NCI-H128 (cell line): ENCODE data around the gene AVPR2.

Experiments used
- DNase-seq: peaks from one replicate; lab custom pipeline; 2025; ENCODE audit not compliant: unreplicated experiment; lab: John Stamatoyannopoulos, UW

Gene AVPR2

DNA sequence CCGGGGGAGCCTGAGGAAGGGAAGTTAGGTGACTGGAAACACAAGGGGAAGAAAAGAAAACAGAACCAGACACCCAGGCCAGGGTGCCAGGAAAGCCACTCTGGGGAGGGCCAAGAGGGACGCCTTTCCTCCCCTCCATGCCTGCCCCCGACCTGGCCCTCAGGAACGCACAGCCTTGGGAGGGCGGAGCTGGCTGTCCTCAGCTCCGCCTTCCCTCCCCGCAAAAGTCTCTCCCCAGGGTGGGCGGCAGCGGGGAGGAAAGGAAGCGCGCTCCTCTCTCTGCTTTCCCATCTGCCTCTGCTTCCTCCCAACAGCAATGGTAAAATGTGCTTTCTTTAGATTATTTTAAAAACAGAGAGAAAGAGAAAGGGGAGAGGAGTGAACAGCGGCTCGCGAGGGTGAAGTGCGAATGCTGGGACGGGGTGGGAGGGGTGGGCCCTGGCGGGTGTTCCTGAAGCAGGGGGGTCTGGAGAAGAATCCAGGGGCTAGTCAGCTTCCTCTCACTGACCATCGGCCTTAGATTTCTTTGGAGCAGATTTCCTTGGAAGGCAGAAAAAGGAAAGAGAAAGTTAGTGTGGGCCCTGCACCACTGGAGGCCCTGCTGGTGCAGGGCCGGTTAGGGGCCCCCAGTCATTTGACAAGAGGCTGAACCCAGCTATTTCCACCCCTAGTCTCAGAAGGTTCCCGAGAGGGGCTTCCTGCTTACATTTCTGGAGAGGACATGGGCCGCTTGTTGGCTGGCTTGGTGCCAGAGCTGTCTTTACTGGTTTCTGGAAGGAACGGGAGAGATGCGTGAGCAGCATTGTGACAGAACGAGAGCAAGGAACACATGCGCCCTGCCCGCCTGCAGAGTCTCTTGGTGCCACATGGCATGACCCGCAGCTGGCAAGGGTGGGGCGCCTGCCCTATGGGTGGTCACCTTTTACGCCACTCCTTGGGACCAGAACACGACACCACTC lies 44.7 kb downstream of the AVPR2 start:
- DNase-seq, result no peak

DNA sequence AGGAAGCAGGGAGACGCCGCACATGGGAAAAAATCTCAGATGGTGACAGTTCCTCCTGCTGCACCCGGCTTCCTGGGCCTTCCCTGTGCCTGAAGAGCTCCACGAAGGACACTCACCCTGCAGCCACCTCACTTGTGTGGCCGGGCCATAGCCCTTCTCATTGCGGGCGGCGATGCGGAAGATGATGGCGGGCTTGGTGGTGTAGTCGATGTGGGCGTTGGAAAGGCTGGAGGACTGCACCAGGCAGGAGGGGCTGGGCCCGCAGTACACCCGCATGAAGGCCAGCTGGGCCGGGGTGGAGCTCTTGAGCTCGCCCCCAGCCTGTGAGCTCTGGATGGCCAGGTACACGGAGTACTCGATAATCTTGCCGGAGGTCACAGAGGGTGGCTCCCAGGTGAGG lies 45.7 kb downstream of the AVPR2 start:
- DNase-seq, result no peak

DNA sequence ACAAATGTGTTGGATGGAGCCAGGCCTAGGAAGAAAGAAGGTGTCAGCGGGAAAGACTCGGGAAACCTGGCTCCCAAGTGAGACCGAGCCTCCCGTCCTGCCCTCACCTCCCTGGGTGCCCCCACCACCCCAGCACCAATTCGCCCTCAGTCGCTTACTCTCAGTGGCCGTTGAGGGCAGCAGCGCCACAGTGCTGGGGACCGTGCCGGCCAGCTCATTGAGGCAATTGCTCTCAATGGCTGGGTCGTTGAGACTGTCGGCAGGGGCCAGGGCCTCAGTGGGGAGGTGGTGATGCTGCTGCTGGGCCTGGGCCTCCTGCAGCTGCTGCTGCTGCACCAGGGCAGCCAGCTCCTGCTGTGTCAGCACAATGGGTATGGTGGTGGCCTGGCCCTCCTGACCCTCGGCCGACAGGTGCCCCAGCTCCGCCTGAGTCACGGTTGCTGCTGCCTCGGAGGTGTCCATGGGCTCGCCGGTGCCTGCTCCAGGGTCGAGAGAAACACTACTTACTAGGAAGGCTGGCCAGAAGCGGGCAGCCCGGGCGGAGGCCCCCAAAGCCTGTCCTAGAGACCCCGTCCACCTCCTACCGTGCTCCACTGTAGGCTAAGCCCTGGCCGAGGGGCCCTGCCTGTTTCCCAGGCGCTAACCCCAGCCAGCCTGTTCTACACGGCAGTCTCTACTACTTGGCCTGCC lies 47.4 kb downstream of the AVPR2 start:
- DNase-seq, result no peak

DNA sequence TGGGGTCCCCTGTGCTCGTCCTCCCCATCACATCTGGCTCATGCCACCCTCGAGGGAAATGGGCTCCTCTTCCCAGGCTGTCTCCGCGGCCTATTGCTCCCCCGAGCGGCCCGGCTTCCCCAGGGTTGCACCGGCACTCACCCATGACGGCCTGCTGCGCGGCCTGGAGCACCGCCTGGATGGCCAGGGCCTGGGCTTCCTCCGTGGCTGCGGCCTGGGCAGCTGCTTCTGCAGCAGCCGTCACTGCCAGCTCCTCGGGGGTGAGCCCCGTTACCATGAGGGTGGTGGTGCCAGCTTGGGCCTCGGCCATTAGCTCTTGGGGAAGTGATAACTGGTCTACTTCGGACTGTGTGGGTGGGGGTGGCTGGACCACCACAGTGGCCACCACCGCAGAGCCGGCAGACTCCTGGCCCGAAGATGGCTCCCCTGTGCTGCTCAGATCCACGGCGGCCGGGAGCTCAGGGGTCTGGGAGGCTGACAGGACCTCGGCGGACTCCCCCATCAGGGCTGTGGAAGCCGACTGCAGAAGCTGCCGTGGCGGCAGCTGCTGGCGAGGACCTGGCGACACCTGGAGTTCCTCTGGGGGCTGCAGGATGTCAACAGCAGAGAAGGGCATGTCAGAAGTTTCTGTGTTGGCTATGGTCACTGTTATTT lies 48.0 kb downstream of the AVPR2 start:
- DNase-seq, result no peak

DNA sequence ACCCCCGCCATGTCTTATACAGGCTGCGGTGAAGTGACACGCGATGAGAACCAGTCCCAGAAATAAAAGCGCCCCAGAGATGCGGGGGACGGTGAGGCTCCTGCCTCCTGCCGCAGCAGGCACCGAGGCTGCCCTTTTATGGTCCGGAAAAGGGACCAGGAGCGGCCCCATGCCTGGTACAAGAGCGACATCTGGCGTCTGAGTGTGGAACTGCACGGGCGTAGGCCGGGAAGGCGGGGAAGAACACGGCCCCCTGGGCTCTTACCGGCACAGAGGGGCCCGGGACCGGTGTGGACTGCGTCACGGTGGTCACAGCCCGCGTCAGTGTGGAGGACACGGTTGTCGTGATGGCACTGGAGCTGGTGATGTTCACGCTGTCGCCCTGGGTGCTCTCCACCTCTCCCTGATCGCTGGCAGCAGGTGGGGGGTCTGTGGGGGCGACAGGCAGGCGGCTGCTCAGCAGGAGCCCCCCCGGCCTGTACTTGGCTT lies 48.9 kb downstream of the AVPR2 start:
- DNase-seq, result peak; percentile 52

DNA sequence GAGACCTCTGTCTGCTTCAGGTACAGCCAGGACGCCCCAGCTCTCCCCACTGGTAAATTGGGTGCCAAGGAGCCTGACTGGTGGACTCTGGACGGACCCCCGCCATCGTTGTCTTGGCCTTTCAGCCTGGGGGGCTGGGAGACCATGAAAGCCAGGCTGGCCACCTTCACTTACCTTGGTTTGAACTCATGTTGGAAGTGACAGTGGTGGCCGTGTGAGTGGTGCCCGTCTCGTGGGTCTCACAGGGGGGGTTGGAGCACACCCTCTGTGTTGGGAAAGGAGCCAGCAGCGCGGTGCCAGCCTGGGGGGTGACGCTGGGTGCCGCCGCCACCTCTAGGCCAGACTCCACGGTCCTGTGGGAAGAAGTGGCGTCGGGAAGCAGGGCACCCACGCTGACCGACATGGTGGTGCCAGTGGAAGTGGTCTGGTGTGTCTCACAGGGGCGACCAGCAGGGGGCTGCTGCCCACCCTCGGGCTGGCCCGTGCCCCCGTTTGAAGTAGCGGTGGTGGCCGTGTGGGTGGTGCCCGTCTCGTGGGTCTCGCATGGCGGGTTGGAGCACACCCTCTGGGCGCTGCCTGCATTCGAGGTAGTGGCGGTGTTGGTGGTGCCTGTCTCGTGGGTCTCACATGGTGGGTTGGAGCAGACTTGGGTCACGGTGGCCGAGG lies 49.6 kb downstream of the AVPR2 start:
- no peak for DNase-seq

DNA sequence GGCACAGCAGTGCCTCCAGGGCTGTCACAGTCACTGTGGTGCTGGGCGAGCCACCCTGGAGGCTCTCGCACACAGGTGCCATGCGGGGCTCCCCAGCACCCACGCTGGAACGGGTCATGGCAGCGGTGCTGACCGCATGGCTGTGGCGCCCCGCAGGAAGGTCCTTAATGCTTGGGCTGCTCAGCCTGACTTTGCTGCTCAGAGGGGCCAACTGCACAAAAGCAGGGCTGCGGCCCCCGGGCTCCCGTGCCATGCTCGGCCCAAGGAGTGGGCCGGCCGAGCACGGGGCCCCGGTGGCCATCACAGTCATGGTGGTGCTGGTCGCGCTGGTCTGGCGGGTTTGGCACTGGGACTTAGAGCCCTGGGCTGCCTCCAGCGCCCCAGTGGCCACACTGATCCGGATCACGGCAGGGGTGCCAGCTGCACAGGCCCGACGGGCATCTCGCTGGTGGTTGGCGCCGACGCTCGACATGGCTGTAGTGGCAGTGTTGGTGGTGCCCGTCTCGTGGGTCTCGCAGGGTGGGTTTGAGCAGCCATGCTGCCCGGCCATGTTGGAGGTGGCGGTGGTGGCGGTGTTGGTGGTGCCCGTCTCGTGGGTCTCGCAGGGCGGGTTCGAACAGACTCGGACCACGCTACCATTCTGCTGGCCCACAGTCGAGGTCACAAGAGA lies 50.2 kb downstream of the AVPR2 start:
- DNase-seq, result no peak

DNA sequence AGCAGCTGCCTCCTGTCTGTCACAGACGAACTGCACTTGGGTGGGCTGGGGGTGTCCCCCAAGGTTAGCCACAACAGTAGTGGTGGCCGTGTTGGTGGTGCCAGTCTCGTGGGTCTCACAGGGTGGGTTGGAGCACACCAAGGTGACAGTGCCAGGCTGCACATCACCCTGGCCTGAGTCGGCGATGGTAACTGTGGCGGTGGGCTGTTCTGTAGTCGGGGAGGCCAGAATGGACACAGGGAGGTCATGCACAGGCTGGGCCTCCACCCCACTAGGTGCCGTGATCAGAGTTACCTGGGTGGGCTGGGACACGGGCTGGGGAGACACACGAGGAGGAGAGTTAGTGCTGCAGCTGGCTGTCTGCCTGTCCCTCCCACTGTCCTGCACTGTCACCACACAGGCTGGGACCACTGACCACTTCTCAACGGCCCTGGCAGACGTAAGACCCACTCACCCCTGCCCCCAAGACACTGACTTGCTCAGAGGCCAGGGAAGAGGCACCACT lies 50.8 kb downstream of the AVPR2 start:
- no peak for DNase-seq

DNA sequence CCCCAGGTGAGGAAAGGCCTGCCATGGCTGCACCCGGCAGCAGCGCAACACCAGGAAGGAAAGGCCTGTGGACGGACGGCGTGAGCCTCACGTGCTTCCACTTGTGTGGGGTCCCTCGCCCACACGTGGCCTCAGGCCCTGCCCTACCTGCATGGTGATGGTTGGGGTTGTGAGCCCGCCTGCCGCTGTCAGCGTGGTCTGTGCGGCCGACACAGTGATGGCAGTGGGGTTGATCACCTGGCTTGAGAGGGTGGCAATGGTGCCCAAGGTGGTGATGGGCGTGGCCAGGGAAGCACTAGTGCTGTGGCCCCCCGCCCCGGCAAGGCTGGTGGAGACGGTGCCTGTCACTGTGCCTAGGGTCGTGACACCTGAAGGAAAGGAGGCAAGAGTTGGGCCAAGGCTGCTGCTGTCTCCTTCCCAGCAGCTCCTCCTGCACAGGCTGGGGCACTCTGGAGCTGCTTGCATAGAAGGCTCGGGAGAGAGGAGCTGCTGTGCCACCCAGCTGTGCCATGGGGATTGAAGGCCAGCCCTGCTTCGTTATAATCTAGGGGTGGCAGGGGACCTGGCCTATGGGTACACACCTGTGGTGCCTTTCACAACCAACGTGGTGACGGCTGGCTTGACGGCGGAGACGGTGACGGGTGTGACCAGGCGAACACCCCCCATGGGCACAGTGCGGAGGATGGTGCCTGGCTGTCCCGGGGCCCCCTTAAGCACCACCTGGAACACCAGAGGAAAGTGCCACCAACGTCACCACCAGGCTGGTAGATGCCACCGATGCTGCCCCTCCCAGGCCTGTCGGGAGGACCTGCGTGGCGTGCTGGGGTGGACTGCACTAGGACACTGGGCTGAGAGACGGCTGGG lies 51.8 kb downstream of the AVPR2 start:
- no peak for DNase-seq
